ENCODE results near the gene MRTO4.

DNA sequence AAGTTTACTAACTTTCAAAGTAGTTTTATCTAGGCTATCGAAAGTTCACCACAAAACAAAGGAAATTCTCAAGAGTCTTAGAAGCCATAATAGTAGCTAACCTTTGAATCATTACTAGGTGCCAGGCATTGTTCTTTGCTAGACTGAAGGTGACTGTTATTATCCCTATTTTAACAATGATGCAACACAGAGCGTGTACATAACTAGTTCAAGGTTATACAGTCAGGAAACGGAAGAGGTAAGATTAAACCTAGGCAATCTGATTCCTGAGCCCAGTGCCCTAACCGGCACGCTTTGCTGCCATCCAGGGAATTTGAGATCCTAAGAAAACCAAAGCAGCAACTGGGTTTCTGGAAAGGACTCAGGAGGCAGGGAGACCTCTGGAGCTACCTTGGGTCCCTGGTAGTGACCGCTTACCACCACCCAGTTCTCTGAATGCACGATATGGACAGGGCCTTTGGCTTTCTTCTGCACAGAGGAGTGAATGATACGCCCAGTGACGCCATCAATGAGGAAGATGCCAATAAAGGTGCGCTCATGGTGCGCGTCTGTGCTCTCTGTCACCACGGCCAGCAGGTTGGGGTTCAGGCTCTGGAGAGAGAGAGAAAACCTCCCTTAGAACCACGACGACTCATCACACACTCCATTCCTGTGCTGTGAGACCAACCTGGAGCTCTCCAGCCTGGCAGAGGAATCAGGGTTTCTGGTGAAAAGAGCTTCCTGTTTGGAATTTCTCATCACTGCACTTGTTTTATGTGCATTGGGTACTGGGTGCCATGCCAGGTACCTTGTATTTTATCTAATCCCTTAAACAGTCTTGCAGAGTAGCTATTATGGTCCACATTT lies 28.4 kb upstream of the MRTO4 start:
- no peak for TF ChIP-seq EZH2phosphoT487 (conservative IDR thresholded peaks at IDR 0.05; ENCODE audit: low read length)
- TF ChIP-seq, protein P1, sequence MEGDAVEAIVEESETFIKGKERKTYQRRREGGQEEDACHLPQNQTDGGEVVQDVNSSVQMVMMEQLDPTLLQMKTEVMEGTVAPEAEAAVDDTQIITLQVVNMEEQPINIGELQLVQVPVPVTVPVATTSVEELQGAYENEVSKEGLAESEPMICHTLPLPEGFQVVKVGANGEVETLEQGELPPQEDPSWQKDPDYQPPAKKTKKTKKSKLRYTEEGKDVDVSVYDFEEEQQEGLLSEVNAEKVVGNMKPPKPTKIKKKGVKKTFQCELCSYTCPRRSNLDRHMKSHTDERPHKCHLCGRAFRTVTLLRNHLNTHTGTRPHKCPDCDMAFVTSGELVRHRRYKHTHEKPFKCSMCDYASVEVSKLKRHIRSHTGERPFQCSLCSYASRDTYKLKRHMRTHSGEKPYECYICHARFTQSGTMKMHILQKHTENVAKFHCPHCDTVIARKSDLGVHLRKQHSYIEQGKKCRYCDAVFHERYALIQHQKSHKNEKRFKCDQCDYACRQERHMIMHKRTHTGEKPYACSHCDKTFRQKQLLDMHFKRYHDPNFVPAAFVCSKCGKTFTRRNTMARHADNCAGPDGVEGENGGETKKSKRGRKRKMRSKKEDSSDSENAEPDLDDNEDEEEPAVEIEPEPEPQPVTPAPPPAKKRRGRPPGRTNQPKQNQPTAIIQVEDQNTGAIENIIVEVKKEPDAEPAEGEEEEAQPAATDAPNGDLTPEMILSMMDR (IDR thresholded peaks at IDR 0.05; ENCODE audit: insufficient read depth, low read length, poor library complexity, severe bottlenecking): no peak

All from SU-DHL-6 (cell line).